GM13977 (cell line): ENCODE measurements around the gene SLC4A11.

Source experiments
- DNase-seq: peaks from one replicate; pipeline ENCODE4 v3.0.0; 2012; ENCODE audit warnings: low spot score
- CTCF ChIP-seq: IDR thresholded peaks from 2 replicates; pipeline ENCODE4 v1.5.1; 2012; ENCODE audit warnings: mild to moderate bottlenecking, control low read depth; ENCODE audit not compliant: insufficient read depth; ENCODE audit errors: extremely low read depth, missing control alignments
- in situ Hi-C: fragments of 300-500 bp; cut with MboI; formaldehyde crosslinking; loops from one replicate; pipeline ENCODE4 v1.12.0; 2022; ENCODE audit warnings: low sequenced_read_pairs, low pct_unique_long_range_greater_than_20kb, mixed read lengths, inconsistent platforms; ENCODE audit not compliant: unreplicated experiment

SLC4A11 gene

DNA sequence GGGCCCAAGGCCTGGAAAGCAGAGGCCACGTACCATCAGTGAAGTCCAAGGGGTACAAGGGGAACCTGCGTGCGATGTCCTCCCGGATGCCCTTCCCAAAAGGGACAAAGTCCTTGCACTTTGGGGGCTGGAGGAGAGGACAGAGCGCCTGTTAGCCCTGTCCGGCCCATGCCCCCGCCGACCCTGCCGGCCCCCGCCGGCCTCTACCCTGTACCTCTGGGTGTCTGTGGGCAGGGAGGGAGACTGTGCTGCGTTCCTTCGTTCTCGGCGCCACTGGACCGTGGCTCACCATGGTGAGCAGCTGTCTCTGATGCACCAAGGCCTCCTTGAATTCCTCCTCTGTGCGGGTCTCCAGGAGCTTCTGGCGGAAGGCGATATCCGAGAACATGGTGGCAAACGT, 7.9 kb downstream of the SLC4A11 start:
- in situ Hi-C loops, result no loop called here
- no peak for DNase-seq
- TF ChIP-seq CTCF, result no peak

GRCh38 chr20:3229798-3230197, 9.2 kb downstream of the SLC4A11 start:
- no peak for DNase-seq
- no peak for TF ChIP-seq CTCF
- in situ Hi-C loops, result no loop called here

DNA sequence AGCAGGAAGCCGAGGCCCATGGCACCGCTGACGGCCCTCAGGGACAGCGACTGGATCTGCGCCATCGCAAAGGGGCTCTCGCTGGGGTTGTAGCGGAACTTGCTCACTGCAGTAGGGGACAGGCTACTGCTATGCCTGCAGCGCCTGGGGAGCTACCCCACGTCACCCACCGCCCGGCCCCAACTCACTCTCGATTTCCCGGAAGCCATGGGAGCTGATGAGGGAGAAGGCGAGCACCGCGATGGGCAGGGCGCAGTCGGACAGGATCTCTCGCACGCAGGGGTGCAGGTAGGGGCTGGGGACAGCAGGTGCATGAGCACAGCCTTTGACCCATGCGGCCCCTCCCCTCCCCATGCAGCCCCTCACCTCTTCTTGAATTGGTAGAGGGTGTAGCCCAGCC, 9.8 kb downstream of the SLC4A11 start:
- no peak for DNase-seq
- TF ChIP-seq CTCF, result no peak
- in situ Hi-C loops, result no loop called here

- DNase-seq, result no peak
- no peak for TF ChIP-seq CTCF
- in situ Hi-C loops, result no loop called here
Observed at GRCh38 chr20:3228750-3229032, 10.3 kb downstream of the SLC4A11 start.

- in situ Hi-C loops, result no loop called here
- DNase-seq, result no peak
- no peak for TF ChIP-seq CTCF
Observed at GRCh38 chr20:3227936-3228749, 10.8 kb downstream of the SLC4A11 start.

DNA sequence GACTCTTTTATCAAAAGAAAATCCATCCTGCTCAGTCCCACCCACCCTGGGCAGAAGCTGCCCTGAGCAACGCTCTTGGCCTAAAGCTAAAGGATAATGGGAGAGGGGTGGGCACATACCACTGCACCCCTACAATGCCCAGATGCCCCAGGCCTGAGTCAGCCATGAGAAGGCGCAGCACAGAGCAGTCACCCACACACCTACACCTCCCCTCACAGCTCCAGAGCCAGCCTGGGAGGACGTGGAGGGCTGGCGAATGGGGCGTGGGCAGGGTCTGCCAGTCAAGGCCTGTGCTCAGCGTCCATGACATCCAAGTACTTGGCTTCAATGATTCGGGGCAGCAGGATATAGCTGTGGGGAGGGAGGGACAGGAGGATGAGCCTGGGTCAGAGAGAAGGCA, 11.5 kb downstream of the SLC4A11 start:
- TF ChIP-seq CTCF, result no peak
- in situ Hi-C loops, result no loop called here
- no peak for DNase-seq
